Myocyte (in vitro differentiated cells): Measurements from ENCODE around the gene DPM3. TPM values are rescaled to one million over a fixed set of nuclear protein-coding genes. Genes with fewer than 3 reads are reported as not detected.
"Not testable (repeated sequence)": the region's sequence is repeated elsewhere in the genome, so short reads cannot be mapped to it uniquely, and the experiment has no call there.

Experiments
- DNase-seq: peaks from one replicate; pipeline ENCODE4 v3.0.0-alpha.2; 2012; ENCODE audit warnings: low read depth
- total RNA-seq: library from RNA; depleted of rRNA; stranded (reverse); fragments of >200 nt; gene quantifications from 2 replicates; pipeline ENCODE4 v1.2.3, GENCODE V29; 2014

Gene DPM3
- total RNA-seq, 1 donor from 2014 or later = 90.0 TPM

DNA sequence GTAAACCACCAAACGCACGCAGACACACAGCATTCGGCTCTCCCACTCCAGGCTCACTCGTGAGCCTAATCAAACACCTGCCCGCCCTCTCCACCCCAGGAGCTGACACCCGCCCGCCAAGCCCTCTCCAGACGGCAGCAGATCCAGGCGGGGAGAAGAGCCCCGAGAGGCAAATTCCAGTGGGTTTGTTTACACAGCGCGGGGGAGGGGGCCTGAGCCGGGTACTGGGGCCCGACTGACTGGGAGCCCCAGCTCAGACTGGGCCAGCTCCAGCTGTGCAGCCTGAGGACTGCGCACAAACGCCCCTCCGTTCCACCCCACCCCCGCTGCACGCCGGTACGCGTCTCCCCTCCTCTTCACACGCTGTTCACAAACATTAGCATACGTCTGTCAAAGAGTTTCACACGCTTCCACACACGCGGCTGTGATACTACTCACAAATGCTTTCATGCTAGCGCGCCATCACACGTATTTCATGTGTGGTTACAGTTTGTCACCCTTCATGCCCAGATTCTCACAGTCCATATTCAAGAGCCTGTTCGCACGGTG, 13.7 kb downstream of the DPM3 start:
- DNase-seq = no peak

- no peak for DNase-seq
Observed at GRCh38 chr1:155125946-155126555, 14.3 kb downstream of the DPM3 start.

- DNase-seq = no peak
Observed at GRCh38 chr1:155125511-155125945, 14.8 kb downstream of the DPM3 start.

DNA sequence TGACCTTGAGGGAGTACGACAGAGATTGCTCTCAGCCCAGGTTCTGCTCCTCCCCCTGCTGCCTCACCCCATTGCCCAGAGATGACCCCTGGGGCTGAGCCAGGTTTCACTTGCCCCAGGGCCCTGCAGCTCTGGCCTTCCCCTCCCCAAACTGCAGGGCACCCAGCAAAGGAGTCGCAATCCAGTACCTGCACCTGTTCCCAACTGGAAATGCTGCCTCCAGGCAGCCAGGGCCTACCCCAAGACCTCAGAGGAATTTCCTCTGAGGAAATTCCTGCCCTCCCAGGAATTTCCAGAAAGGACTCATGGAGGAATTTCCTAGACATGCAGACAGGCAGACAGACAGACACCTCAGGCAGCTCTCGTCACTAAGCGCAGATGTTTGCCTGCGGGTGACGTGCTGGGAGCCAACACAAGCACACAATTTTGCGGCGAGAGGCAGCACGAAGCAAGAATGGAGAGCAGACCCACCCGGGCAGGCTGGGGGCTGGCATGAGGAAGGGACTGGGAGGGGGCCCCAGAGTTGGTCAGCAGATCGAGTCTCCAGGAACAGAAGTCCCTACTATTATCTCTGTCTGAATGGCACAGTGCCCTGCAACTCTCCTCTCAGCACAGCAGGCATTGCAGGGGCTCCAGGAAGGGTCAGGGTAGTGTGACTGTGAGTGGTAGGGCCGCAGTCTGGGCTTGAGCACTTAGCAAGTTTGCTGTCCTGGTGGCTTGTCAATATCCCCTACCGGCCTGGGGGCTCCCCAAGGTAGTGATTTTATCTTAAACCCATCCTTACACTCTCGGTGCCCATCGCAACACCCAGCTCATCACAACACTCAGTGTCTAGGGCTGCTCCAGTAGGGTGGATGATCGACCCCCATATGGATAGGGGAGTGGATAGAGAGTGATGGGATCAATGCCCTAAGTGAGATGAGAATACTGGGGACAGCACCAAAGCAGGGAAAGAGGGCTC, 15.5 kb downstream of the DPM3 start:
- no peak for DNase-seq

DNA sequence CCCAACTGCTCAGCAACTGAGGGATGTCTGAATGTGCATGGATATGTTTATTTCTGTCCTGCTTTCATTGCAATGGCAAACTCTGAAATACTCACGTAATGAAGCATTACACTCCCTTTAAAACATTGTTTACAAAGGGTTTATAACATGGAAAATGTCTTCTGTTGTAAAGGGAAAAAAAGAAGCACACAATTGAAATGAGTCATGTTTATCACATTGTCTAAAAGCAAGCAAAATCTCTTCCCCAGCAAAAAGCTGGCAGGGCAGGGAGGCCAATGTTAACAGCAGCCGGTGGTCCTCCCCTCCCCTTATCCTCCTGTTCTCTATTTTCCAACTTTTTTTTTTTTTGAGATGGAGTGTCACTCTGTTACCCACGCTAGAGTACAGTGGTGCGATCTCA, 16.5 kb downstream of the DPM3 start:
- no peak for DNase-seq

DNA sequence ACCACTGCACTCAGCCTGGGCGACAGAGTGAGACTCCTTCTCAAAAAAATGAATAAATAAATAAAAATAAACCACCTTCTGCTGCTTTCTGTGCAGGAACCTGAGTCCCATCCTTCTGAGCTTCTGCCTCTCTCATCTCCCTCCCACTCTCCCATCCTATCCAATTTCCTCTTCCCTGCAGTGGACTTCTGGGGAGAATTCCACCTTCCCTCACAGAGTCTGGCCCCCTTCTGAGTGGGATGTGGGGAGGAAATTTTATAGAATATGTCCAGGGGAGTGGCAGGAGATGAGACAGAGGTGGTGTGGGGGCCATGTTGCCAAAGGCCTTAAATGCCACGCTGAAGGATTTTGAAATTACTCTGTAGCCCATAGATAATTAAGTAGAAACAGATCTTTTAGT, 18.0 kb downstream of the DPM3 start:
- DNase-seq = no peak

GRCh38 chr1:155121249-155121648, 19.1 kb downstream of the DPM3 start:
- no peak for DNase-seq

GRCh38 chr1:155120253-155120652, 20.1 kb downstream of the DPM3 start:
- DNase-seq = no peak

GRCh38 chr1:155118090-155118489, 22.2 kb downstream of the DPM3 start:
- not testable (repeated sequence) for DNase-seq

GRCh38 chr1:155117610-155118009, 22.7 kb downstream of the DPM3 start:
- peak; percentile 53 for DNase-seq

- DNase-seq = no peak
Observed at GRCh38 chr1:155116113-155116764, 24.1 kb downstream of the DPM3 start.

DNA sequence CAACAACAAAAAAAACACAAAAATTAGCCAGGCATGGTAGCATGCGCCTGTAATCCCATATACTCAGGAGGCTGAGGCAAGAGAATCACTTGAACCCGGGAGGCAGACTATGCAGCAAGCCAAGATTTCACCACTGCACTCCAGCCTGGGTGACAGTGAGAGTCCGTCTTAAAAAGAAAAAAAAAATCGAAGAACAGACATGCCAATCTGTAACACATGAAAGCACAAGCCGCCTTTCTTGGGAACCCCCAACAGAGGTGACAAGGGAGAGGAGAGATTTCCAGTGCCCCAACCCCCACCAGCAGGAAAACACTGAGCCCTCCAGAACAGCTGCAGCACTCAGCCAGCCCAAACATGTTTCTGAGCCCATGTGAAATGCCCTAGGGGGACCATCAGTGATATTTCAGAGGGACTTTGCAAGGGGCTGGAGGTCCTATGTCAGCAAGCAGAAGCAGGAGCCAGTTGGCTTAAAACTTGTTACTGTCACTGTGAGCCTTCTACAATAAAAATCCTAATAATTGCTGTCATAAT, 26.8 kb downstream of the DPM3 start:
- DNase-seq = no peak

DNA sequence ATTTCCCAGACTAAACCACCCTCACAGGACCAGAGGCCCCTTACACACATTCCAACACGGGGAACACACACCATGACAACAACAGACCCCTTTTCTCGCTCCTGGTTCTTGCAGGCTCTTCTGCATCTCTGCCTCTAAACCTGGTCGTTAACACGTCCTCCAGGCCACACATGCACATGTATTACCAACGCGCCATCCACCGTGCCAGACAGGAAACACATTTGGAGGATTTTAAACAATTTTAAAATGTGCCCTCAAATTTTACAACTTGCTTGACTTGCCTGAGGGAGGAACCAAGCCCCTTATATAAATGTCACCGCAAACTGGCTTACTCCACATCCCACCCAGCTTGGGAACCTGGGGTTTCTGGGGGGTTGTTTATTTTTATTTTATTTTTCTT, 29.5 kb downstream of the DPM3 start:
- DNase-seq = no peak

DNA sequence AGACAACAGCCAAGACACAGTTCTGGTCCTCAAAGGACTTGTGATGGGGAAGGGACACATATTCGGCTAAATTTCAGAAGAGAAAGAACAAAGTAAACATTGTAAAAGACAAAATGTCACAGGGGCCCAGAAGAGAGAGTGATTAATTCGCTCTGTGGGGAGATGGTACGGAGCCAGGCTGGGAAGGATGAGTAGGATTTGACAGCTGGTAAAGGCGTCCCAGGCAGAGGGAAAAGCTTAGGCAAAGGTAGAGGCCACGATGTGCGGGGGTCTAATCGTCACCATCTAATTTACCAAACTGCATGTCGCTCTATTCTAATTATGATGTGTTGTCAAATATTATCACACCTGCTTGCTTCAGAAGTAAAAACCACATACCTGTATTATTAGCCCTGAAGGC, 29.9 kb downstream of the DPM3 start:
- no peak for DNase-seq

GRCh38 chr1:155108296-155108695, 32.0 kb downstream of the DPM3 start:
- DNase-seq = no peak

DNA sequence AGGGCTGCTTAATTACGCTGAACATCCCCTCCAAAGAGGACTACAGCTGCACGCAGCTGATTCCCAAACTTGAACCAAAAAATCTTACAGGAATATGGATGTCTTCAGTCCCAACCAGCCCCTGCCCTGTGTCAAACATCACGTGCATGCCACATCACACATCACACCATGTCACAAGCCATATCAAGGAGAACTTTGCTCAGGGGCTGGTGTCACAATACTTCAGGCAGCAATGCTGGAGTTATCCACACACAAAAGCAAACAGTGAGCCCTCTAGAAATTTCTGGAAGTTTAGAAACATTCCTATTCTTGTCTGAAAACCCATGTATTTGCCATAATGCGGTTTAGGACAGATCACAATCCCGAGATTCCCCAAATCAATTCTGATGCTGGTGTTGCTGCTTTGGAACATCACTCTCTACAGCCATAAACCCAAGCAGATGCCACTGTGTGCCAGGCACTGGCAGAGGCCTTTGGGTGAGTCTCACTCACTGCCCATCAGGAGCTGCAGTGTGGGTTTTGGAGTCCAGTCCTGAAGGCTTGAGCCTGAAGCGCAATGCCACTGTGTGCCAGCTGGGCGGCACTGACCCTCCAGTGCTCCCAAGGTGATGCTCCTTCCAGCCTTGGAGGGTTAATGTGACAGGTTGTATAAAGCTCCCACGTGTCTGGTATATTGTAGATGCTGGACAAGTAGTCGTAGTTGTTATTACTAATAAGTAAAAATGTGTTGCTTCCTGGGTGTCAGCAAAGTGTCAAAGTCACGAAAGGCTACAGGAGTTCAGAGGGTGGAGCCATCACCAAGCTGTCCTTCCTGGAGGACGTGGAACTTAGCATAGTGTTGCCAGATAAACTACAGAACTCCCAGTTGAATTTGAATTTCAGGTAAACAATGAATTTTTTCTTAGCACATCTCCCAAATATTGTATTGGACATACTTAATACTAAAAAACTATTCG, 32.7 kb downstream of the DPM3 start:
- DNase-seq = no peak

DNA sequence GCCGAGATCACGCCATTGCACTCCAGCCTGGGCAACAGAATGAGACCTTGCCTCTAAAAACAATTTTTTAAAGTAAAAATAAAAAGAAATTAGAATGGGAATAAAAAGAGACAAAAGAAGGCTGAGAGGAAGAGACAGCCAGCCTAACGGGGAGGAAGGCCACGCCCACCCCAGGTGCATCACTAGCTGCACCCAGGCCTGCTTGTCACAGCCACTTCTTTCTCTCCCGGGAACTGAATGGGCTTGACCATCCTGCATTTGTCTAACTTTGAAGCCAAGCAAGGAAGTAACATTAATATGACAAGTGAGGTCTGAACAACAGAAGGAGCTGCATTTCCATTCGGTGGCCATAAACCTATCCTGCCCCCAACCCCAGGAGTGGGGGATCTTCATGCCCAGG, 33.5 kb downstream of the DPM3 start:
- DNase-seq = no peak

GRCh38 chr1:155105604-155106011, 34.7 kb downstream of the DPM3 start:
- DNase-seq = no peak

- DNase-seq = no peak
Observed at GRCh38 chr1:155104605-155105534, 35.5 kb downstream of the DPM3 start.
